CD4-positive, CD25-positive, alpha-beta regulatory T cell (primary cell): ENCODE data around the gene TBX2. TPM values are rescaled to one million over a fixed set of nuclear protein-coding genes. Genes with fewer than 3 reads are reported as not detected.

Experiments
- ATAC-seq, 2 donors: fragments of 150-1000 bp; cut with Tn5 transposase; one replicate each; pipeline ENCODE4 v1.10.0; 2021; ENCODE audit warnings: low read depth in 2 of 2, moderate number of reproducible peaks in 2 of 2, moderate library complexity in 1 of 2
- DNase-seq, 3 donors: peaks; one replicate each; pipeline versions ENCODE4 v3.0.0 to v3.0.0-alpha.2; 2012 to 2022; ENCODE audit warnings: mixed read lengths in 1 of 3
- H3K27ac ChIP-seq: one replicate; pipeline ENCODE4 v1.7.0; 2013; ENCODE audit warnings: mild to moderate bottlenecking, low read length; ENCODE audit not compliant: insufficient read depth, poor library complexity, severe bottlenecking
- H3K27me3 ChIP-seq: one replicate; pipeline ENCODE4 v1.7.0; 2013; ENCODE audit warnings: low read length; ENCODE audit not compliant: control insufficient read depth, insufficient read depth
- H3K36me3 ChIP-seq: one replicate; pipeline ENCODE4 v1.7.0; 2013; ENCODE audit warnings: mild to moderate bottlenecking, low read length, moderate library complexity; ENCODE audit not compliant: control insufficient read depth, insufficient read depth
- H3K4me1 ChIP-seq: 2 replicates; pipeline ENCODE4 v1.7.0; 2013; ENCODE audit warnings: mild to moderate bottlenecking, low read length; ENCODE audit not compliant: insufficient read depth, control insufficient read depth, poor library complexity, severe bottlenecking
- H3K4me3 ChIP-seq: one replicate; pipeline ENCODE4 v1.7.0; 2013; ENCODE audit warnings: low read depth, mild to moderate bottlenecking, low read length, moderate library complexity
- H3K9me3 ChIP-seq, 2 experiments: 1 replicate in 1 of 2; 2 replicates in 1 of 2; pipeline ENCODE4 v1.7.0; 2013; ENCODE audit warnings: low read length in 2 of 2, mild to moderate bottlenecking in 1 of 2, moderate library complexity in 1 of 2; ENCODE audit not compliant: control insufficient read depth in 2 of 2
- H3K27ac Mint-ChIP-seq, 3 donors: one replicate each; pipeline ENCODE4 v1.8.0; 2020 to 2022; ENCODE audit warnings: mild to moderate bottlenecking in 3 of 3, mixed read lengths in 3 of 3, moderate library complexity in 2 of 3
- H3K27me3 Mint-ChIP-seq: one replicate; pipeline ENCODE4 v1.8.0; 2022; ENCODE audit warnings: mild to moderate bottlenecking, mixed read lengths
- H3K36me3 Mint-ChIP-seq: one replicate; pipeline ENCODE4 v1.8.0; 2020; ENCODE audit warnings: mixed read lengths
- H3K4me1 Mint-ChIP-seq, 4 donors: one replicate each; pipeline ENCODE4 v1.8.0; 2020 to 2022; ENCODE audit warnings: mixed read lengths in 4 of 4, mild to moderate bottlenecking in 1 of 4
- H3K4me3 Mint-ChIP-seq, 4 donors: one replicate each; pipeline ENCODE4 v1.8.0; 2020 to 2022; ENCODE audit warnings: mild to moderate bottlenecking in 4 of 4, mixed read lengths in 4 of 4, moderate library complexity in 3 of 4
- H3K9me3 Mint-ChIP-seq, 7 donors: one replicate each; pipeline ENCODE4 v1.8.0; 2020 to 2022; ENCODE audit warnings: mixed read lengths in 7 of 7, mild to moderate bottlenecking in 3 of 7, moderate library complexity in 2 of 7
- polyA plus RNA-seq, 4 donors: library from polyadenylated mRNA; unstranded; fragments of 300-500 nt; fragmentation: Illumina TruSeq; gene quantifications; one replicate each; pipeline ENCODE4 v1.2.3, GENCODE V29; 2021
- total RNA-seq: library from RNA; stranded (reverse); gene quantifications from one replicate; pipeline ENCODE4 v1.2.3, GENCODE V29; 2022

TBX2 gene
- total and polyA plus RNA-seq, 5 donors from 2014 or later, result not detected

DNA sequence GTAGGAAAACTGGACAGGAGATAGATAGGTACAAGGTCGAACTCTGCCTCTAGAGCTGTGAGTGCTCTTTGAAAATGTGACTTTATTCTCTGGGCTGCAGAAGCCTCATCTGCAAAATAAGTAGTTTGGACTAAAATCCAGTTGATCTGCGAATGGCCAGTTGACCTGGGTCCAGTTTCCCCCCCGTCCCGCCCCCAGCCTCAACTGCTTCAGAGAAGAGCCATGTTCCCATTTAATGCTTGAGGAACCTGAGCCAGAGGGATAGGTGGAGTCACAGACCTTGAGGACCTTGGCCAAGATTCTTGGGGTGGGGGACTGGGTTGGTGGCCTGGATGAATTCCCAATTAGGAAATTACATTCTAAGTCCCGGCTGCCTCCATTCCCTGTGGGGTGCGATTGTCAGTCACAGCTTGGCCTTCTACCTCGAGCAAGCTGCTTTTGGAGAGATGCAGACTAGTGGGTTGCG is 14.1 kb downstream of the TBX2 start:
- H3K27me3 Mint-ChIP-seq, result peaks cover 53% of the 10 kb centered on the region
- no peak overlapping the region for H3K27ac ChIP-seq
- H3K36me3 Mint-ChIP-seq, result no peaks in the 10 kb centered on the region
- no peak overlapping the region for H3K4me3 ChIP-seq
- no peaks in the 10 kb centered on the region for H3K9me3 ChIP-seq
- H3K4me1 ChIP-seq, result peaks cover 42% of the 10 kb centered on the region
- ATAC-seq (no peak), DNase-seq (no peak)
- H3K4me3 Mint-ChIP-seq, result peak overlapping the region in 2 of 4 donors; percentile 49 to 50
- peaks cover 0 to 16% (median 9%) of the 10 kb centered on the region in 4 donors for H3K4me1 Mint-ChIP-seq
- no peak overlapping the region for H3K27ac Mint-ChIP-seq
- no peaks in the 10 kb centered on the region for H3K36me3 ChIP-seq
- no peaks in the 10 kb centered on the region for H3K9me3 Mint-ChIP-seq
- peaks cover 3% of the 10 kb centered on the region for H3K27me3 ChIP-seq

DNA sequence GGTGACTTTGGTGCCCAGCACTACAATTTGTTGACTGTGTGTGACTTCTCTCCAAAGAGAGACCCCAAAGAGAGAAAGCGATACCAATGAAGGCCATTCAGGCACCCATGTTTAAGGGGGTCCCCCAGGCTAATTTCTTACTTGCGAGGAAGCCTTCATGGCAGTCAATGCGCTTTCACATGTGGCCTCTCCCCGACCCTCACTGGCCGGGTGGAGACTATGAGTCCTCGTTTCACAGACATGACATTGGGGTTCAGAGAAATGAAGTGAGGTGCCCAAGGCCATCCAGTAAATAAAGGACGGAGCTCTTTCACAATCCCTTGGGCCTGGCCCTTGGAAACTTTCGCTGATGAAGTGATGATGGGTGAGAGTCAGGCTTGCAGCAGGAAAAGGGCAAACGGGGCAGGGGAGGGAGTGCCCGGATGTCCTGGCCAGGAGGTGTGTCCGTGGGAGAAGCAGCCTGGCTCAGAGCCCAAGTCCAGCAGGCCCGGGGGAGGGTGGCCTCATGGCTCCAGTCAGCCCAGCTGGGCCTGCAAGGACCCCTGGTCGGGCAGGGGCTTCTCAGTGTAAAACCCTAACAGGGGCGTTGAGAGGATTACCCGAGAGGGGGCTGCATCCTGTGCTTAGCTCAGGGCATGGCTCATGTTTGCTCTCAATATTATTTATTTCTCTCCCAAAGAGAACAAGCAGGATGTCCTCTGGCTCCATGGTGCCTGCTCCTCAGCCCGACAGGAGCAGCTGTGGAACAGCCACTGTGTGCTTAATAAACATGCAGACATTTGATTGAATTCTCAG is 14.7 kb downstream of the TBX2 start:
- H3K27ac Mint-ChIP-seq, result no peak overlapping the region
- no peaks in the 10 kb centered on the region for H3K36me3 ChIP-seq
- peaks cover 0 to under 1% (median 0%) of the 10 kb centered on the region in 7 donors for H3K9me3 Mint-ChIP-seq
- ATAC-seq (no peak), DNase-seq (no peak)
- no peak overlapping the region for H3K4me3 ChIP-seq
- no peak overlapping the region for H3K4me3 Mint-ChIP-seq
- H3K36me3 Mint-ChIP-seq, result no peaks in the 10 kb centered on the region
- H3K9me3 ChIP-seq, result no peaks in the 10 kb centered on the region
- H3K4me1 ChIP-seq, result peaks cover 36% of the 10 kb centered on the region
- H3K27me3 Mint-ChIP-seq, result peaks cover 55% of the 10 kb centered on the region
- H3K4me1 Mint-ChIP-seq, result peaks cover 0 to 14% (median 6%) of the 10 kb centered on the region in 4 donors
- no peak overlapping the region for H3K27ac ChIP-seq
- H3K27me3 ChIP-seq, result peaks cover 1% of the 10 kb centered on the region

DNA sequence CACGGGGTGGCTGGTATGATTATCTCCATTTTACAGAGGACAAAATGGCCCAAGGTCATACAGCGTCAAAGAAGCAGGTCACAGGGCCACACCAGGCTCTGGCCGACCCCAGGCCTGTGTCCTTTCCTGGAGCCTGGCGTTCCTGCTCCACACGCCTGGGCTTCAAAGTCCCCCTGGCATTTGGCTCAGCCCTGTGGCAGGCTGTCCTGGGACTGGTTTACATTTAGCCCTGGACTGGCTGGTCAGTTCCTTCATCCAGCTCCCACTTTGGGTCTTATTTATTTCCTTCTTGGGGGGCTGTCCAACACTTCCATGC is 15.3 kb downstream of the TBX2 start:
- Histone ChIP-seq H3K36me3 (no peaks in the 10 kb centered on the region), H3K4me1 (peaks cover 34% of the 10 kb centered on the region), H3K4me3 (no peak overlapping the region), H3K27ac (no peak overlapping the region), H3K9me3 (no peaks in the 10 kb centered on the region), H3K27me3 (peaks cover 6% of the 10 kb centered on the region)
- H3K36me3 Mint-ChIP-seq, result no peaks in the 10 kb centered on the region
- H3K9me3 Mint-ChIP-seq, result peaks cover 0 to 1% (median 0%) of the 10 kb centered on the region in 7 donors
- H3K4me3 Mint-ChIP-seq, result no peak overlapping the region
- no peak overlapping the region for H3K27ac Mint-ChIP-seq
- peaks cover 54% of the 10 kb centered on the region for H3K27me3 Mint-ChIP-seq
- no peak for DNase-seq
- H3K4me1 Mint-ChIP-seq, result peaks cover 0 to 11% (median 5%) of the 10 kb centered on the region in 4 donors
- no peak for ATAC-seq

DNA sequence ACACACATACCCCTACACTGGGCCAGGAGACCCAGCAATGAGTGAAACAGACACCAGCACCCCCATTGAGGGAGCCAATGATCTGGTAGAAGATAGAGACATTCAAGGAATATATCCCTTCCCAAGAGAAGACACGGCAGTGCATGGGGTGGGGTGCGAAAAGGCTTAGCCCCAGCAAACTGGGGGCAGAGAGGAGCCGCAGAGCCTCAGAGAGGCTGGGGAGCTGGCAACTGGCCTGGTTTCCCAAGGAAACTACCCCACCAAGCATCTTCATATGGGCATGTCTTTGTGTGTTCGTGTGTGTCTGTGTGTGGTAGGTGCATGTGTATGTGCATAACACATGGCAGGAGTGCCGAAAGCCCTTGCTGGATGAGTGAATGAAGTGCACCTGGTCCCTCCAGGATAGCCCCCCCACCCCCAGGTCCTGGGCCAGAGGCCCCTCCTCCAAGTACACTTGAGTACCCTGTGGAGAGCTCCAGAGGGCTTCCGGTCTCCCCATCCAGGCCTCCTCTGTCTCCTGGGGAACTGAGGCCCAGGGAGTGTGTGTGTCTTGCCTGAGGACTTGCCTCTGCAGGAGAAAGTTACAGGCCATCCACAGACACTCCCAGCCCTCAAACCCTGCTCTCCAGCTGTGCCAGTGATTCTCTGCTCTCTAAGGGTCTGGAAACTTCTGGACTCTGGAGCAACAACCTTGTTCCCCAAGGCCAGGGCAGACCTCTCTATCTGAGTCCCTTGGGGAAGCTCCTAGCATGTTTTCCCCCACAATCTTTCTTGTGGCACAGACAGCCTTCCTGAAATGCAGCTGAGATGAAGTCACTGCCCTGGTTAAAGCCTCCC is 15.9 kb downstream of the TBX2 start:
- no peak for DNase-seq
- Mint-ChIP-seq H3K27me3 (peaks cover 54% of the 10 kb centered on the region), H3K4me3 (peak overlapping the region in 3 of 4 donors; percentile 41 to 75 (median 48)), H3K27ac (no peak overlapping the region), H3K36me3 (no peaks in the 10 kb centered on the region), H3K4me1 (peaks cover 0 to 4% (median 2%) of the 10 kb centered on the region in 4 donors), H3K9me3 (peaks cover 0 to 1% (median 0%) of the 10 kb centered on the region in 7 donors)
- Histone ChIP-seq H3K27me3 (peaks cover 7% of the 10 kb centered on the region), H3K36me3 (no peaks in the 10 kb centered on the region), H3K27ac (no peak overlapping the region), H3K4me3 (no peak overlapping the region), H3K9me3 (no peaks in the 10 kb centered on the region), H3K4me1 (peaks cover 27% of the 10 kb centered on the region)
- ATAC-seq, result no peak

DNA sequence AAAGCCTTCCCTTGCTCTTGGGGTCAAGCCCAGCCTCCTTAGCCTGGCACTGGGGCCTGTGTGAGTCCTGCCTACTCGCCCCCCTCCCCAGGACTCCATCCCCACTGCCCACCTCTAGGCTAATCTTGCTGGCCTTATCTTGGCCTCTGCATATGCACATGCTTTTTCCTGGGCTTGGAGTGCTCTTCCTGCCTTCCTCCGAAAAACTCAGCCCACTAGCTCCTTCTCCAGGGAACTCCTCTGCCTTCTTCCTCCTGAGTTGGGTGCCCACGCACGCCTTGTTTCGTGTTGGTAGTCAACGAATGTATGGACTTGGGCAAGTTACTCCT is 16.5 kb downstream of the TBX2 start:
- Mint-ChIP-seq H3K4me1 (peaks cover 0 to 2% (median under 1%) of the 10 kb centered on the region in 4 donors), H3K9me3 (peaks cover 0 to 1% (median 0%) of the 10 kb centered on the region in 7 donors), H3K27ac (no peak overlapping the region), H3K27me3 (peaks cover 51% of the 10 kb centered on the region), H3K4me3 (peak overlapping the region in 2 of 4 donors; percentile 48 to 75), H3K36me3 (no peaks in the 10 kb centered on the region)
- Histone ChIP-seq H3K27ac (no peak overlapping the region), H3K36me3 (no peaks in the 10 kb centered on the region), H3K27me3 (peaks cover 7% of the 10 kb centered on the region), H3K9me3 (no peaks in the 10 kb centered on the region), H3K4me1 (peaks cover 21% of the 10 kb centered on the region), H3K4me3 (no peak overlapping the region)
- DNase-seq (no peak), ATAC-seq (no peak)

DNA sequence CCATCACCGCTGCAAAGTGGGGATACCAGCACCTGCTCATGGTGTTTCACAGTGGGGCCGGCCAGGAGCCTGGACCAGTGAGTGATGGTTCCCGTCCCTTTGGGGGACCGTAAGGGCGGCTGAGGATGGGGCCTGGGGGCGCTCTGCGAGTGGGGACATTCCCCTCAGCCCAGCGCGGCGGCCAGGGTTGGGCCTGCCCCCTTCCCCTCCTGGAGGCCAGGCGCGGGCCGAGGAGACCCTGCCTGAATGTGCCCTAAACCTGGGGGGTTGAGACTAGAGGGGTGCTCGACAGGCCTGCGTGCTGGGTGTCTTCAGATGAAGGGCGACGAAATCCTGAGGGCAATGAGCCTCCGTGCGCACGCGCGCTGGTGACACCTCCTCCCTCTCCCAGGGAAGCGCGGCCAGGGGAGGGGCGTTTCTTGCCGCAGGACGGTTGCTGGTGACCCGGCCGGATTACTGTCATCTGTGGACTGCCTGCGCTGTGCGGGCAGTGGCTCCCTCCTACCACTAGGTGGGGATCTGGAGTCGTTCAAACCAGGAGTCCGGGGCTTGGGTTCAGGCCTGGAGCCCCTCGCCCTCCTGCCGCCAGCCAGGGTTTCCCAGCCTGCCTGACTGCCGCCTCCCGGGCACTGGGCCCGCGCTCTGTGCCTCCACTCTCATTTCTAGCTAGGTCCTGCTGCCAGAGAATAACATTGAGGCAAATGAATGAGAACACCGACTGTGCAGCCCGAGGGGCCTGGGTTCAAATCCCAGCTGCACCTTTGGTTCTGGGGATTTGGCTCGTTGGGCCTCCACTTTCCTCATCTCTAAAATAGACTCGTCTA is 17.1 kb downstream of the TBX2 start:
- Mint-ChIP-seq H3K27ac (no peak overlapping the region), H3K4me3 (no peak overlapping the region), H3K9me3 (peaks cover 0 to 1% (median 0%) of the 10 kb centered on the region in 7 donors), H3K4me1 (peaks cover 0 to 2% (median under 1%) of the 10 kb centered on the region in 4 donors), H3K27me3 (peaks cover 48% of the 10 kb centered on the region), H3K36me3 (no peaks in the 10 kb centered on the region)
- peaks cover 7% of the 10 kb centered on the region for H3K27me3 ChIP-seq
- no peak overlapping the region for H3K27ac ChIP-seq
- peaks cover 15% of the 10 kb centered on the region for H3K4me1 ChIP-seq
- H3K36me3 ChIP-seq, result no peaks in the 10 kb centered on the region
- H3K9me3 ChIP-seq, result no peaks in the 10 kb centered on the region
- DNase-seq (peak in 2 of 3 donors; percentile 37 to 48), ATAC-seq (peak in 1 of 2 donors; percentile 36)
- no peak overlapping the region for H3K4me3 ChIP-seq

DNA sequence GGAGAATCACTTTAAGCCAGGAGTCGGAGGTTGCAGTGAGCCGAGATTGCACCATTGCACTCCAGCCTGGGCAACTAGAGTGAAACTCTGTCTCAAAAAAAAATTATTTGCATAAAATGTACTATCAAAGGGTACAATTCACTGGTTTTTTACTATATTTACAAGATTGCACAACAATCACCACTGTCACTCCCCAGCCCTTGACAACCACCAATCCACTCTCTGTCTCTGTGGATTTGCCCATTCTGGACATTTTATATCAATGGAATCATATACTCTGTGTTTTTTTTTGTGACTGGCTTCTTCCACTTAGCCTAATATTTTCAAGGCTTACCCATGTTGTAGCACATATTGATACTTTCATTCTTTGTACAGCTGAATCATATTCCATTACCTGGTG is 18.8 kb downstream of the TBX2 start:
- H3K4me3 Mint-ChIP-seq, result no peak overlapping the region
- peaks cover 0 to under 1% (median 0%) of the 10 kb centered on the region in 4 donors for H3K4me1 Mint-ChIP-seq
- H3K4me3 ChIP-seq, result no peak overlapping the region
- H3K4me1 ChIP-seq, result no peaks in the 10 kb centered on the region
- no peak overlapping the region for H3K27ac Mint-ChIP-seq
- ATAC-seq (no peak), DNase-seq (no peak)
- no peaks in the 10 kb centered on the region for H3K9me3 ChIP-seq
- peaks cover 0 to 1% (median 0%) of the 10 kb centered on the region in 7 donors for H3K9me3 Mint-ChIP-seq
- peaks cover 7% of the 10 kb centered on the region for H3K27me3 ChIP-seq
- H3K36me3 Mint-ChIP-seq, result no peaks in the 10 kb centered on the region
- peaks cover 53% of the 10 kb centered on the region for H3K27me3 Mint-ChIP-seq
- H3K36me3 ChIP-seq, result no peaks in the 10 kb centered on the region
- no peak overlapping the region for H3K27ac ChIP-seq
